Stimulated activated CD8-positive, alpha-beta memory T cell treated with anti-CD3 and anti-CD28 coated beads, Interleukin-7, amount 100 ng/mL, for 4 hours (primary cell): ENCODE measurements around the gene HOXB9.

ENCODE experiments used
- DNase-seq, 2 donors: peaks; one replicate each; pipeline ENCODE4 v3.0.0-alpha.2; 2020; ENCODE audit warnings: low read depth in 2 of 2

The HOXB9 gene

DNA sequence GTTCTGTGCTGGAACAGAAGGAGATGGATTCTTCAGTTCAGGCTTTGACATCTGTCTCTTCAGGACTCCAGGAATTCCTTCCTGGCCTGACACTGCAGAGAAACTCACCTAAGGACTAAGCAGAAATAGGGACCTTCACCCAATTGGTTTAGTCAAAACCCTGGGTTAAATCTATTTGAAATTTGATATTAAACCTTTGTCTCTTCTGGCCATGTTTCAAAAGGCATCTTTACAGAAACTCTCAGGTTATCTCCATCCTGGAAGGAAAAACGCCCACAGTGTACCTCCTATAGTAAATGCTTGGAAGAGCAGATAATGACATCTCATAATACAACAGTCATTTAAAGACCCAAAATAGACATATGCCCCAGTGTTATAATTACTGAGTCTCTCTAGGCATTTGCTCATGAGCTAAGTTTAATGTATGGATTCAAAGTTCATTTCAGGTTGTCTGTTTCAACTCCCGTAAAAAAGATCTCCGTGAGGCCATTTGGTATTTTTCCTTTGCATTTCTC lies 42.4 kb downstream of the HOXB9 start:
- DNase-seq: no peak

- DNase-seq: no peak
These were observed 43.4 kb downstream of the HOXB9 start for GRCh38 chr17:48582750-48583069.

GRCh38 chr17:48579760-48580554 lies 46.2 kb downstream of the HOXB9 start:
- no peak for DNase-seq

- no peak for DNase-seq
These were observed 46.7 kb downstream of the HOXB9 start for GRCh38 chr17:48579471-48579759.

DNA sequence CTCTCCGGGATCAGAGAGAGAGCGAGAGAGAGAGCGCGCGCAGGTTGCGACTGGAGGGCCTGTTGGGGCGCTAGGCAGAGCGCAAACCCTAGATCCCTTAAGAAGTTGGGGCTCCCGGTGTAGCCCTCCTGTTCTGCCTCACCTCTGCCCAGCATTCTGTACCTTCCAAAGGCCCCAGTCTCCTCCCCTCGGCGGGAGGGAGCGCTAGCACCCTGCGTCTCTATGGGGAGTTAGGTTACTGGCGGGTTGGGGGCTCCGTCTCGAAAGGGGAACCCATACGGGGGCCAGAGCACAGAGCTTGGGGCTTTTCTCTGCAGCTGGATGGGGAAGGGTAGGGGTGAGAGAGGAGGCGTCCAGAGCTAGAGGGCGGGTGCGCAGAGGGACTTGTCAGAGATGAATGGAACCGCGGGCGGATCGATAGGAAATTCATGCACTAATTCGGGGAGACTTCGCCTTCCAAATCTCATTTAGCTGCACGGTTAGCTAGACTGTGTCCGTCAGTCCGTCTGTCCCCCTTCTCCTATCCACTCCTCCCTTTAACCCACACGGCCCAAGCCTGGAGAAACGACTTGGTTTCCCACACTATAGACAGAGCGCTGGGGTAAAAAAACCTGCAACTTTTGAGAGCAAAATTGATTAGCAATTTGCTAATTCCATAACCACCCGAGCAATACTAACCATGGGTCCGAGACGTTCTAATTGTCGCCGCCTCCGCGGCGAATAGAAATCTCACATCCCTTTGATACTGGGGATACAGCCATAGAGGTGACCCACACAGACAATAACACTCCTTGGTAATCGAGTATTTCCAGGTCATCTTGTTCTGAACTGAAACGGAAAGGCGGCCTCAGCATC lies 47.3 kb downstream of the HOXB9 start:
- DNase-seq: no peak

- DNase-seq: peak; percentile 50 to 62
These were observed 48.1 kb downstream of the HOXB9 start, which contains the start of gene HOXB4 for GRCh38 chr17:48577946-48578615. HOXB4 (minus strand) TSS chr17:48578350; CDS start chr17:48578319, 31 bp downstream.

GRCh38 chr17:48577330-48577945 lies 48.7 kb downstream of the HOXB9 start:
- no peak for DNase-seq

DNA sequence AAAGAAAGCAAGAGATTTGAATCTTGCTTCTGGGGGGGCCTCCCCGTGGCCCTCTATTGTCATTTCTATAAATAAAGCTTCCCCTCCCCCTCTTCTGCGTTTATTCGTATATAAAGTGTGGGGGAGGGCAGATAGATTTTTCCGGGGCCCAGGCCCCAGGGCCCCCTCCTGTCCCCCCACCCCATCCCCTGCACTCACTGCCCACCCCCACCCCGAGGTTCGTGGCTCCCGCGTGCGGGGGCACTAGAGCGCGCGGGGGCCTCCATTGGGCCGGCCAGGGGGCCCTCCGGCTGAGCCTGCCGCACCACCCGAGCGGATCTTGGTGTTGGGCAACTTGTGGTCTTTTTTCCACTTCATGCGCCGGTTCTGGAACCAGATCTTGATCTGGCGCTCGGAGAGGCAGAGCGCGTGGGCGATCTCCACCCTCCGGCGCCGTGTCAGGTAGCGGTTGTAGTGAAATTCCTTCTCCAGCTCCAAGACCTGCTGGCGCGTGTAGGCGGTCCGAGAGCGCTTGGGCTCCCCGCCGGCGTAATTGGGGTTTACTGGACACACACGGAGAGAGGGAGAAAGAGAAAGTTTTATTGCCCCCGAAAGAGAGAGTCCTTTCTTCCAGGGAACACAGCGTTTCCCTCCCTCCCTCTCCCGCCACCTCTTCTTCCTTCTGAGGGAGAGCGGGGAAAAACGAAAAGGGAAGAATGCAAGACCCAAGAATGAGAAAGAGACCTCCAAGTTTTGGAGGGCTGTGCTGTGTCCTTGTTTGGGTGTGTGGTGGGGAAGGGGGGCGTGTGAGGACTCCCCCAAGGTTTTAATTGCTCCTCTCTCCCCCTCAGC lies 49.5 kb downstream of the HOXB9 start:
- DNase-seq: no peak

GRCh38 chr17:48575673-48576478 lies 50.3 kb downstream of the HOXB9 start:
- no peak for DNase-seq

DNA sequence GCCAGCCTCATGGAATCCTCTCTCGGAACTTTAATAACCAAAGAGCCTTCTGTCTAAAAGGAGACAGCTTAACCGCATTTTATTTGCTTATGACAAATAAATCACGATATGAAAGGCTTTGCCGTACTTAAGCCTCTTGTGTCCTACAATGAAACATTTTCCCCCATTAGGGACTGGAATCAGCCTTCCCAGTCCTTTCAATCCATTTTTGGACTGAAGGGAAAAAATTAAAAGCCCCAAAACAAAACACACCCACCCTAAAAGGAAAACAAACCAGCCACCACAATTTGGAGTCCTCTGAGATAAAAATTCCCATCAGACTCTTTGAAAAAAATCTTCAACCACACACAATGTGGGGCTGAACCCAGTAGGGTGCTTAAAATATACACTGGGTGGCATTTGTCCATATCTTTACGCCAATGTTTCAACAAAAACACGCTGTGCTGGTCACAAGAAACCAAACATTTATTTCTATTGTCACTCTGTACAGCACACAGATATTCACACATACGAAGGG lies 51.0 kb downstream of the HOXB9 start:
- no peak for DNase-seq

DNA sequence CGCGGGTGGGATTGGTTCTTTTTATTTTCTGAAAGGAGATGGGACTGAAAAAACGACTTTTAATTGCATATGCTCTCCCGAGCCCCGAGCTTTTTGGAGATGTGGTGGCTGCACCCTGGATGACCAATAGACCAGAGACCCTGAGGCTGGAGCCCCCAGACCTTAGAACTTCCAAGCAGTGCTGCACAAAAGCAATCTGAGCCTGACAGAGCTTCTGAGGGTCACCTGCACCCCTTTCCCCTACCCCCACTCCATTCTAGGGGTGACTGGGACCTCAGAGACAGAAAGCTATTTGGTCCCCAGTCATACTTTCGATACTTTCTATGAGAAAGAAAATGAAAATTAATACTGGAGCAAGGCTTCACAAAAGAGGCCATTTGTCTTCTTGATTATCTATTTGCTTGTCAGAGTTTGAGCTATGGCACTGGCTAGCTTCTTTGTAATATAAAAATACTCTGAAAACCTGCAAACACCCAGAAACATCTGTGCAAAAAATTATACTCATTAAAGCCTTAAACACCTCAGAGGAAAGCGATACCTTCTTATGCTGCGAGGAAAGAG lies 51.6 kb downstream of the HOXB9 start:
- DNase-seq: no peak

- DNase-seq: no peak
These were observed 54.2 kb downstream of the HOXB9 start for GRCh38 chr17:48571826-48572417.
